Endothelial cell of hepatic sinusoid (primary cell): ENCODE data around the gene KCNQ1.

ENCODE experiments used
- in situ Hi-C: cut with HindIII; loops from 2 replicates; pipeline ENCODE4 v1.10.0; 2017; ENCODE audit warnings: low sequenced_read_pairs

KCNQ1 gene, protein sequence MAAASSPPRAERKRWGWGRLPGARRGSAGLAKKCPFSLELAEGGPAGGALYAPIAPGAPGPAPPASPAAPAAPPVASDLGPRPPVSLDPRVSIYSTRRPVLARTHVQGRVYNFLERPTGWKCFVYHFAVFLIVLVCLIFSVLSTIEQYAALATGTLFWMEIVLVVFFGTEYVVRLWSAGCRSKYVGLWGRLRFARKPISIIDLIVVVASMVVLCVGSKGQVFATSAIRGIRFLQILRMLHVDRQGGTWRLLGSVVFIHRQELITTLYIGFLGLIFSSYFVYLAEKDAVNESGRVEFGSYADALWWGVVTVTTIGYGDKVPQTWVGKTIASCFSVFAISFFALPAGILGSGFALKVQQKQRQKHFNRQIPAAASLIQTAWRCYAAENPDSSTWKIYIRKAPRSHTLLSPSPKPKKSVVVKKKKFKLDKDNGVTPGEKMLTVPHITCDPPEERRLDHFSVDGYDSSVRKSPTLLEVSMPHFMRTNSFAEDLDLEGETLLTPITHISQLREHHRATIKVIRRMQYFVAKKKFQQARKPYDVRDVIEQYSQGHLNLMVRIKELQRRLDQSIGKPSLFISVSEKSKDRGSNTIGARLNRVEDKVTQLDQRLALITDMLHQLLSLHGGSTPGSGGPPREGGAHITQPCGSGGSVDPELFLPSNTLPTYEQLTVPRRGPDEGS

DNA sequence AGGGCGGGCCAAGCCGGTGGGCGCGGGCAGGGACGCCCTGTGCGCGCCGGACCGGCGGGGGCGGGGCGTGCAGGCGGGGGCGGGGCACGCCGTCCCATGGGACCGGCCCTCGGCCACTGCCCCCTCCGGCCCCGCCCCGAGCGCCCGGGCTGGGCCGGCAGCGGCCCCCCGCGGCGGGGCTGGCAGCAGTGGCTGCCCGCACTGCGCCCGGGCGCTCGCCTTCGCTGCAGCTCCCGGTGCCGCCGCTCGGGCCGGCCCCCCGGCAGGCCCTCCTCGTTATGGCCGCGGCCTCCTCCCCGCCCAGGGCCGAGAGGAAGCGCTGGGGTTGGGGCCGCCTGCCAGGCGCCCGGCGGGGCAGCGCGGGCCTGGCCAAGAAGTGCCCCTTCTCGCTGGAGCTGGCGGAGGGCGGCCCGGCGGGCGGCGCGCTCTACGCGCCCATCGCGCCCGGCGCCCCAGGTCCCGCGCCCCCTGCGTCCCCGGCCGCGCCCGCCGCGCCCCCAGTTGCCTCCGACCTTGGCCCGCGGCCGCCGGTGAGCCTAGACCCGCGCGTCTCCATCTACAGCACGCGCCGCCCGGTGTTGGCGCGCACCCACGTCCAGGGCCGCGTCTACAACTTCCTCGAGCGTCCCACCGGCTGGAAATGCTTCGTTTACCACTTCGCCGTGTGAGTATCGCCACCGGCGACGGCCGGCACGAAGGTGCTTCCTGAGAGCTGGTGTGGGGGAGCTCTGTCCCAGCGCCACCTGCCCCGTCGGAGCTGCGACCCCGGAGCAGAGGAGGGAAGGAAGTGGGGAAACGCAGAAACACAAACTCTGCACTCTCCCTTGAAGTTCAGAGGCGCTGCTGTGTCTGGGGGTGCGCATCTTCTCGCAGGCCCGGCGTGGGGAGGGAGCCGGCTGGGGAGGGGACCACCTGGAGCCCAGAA is at the start of gene KCNQ1:
KCNQ1 (plus strand) TSS at position 188 of the 925 bp plus-strand sequence; CDS start at position 279, 91 bp downstream.
- in situ Hi-C loops = no loop called here

DNA sequence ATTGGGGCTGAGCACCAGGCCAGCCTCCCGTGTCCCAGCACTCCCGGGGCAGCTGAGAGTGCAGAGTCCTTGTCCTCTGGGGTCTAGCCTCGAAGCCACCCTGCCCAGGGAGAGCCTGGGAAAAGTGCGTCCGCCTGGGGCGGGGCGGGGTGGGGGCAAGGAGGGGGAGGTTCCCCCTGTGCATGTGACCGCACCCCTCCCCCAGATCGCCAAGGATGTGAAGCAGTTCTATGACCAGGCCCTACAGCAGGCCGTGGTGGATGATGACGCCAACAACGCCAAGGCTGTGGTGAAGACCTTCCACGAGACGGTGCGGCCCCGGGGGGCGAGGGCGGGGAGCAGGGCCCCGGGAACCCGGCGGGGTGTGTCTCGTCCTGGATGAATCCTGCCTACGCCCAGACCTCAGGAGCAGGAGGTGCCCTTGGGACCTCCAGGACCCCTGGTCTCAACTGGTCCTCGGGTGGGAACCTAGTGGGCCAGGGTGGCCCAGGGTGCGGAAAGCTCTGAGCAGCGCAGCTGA is 49.5 kb upstream of the KCNQ1 start:
- in situ Hi-C loops = no loop called here

DNA sequence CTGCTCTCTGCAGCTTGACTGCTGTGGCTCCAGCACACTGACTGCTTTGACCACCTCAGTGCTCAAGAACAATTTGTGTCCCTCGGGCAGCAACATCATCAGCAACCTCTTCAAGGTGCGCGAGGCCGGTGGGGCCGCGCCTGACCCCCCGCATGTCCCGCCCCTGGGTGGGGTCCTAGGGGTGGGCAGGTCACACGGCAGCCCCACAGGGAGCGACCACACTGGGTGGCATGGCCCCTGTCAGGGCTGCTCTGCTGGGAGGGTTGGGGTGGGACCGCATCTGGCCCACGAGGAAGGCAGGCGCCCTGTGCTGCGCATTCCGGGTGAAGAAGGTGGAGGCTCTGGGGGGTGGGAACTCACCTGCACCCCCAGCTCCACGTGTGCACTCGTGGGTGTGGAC is 49.0 kb upstream of the KCNQ1 start:
- in situ Hi-C loops = no loop called here

DNA sequence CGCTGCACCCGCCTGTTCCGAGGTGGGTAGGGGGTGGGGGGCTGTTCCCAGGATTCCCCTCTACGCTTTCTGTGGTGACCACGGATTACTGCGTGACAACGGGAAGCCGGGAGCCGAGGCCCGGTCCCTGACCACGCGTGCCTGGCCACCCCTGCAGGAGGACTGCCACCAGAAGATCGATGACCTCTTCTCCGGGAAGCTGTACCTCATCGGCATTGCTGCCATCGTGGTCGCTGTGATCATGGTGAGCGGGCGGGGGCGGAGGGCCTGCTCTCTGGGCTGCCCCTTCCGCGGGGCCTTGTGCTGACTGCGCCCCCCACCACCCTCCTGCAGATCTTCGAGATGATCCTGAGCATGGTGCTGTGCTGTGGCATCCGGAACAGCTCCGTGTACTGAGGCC is 48.3 kb upstream of the KCNQ1 start:
- in situ Hi-C loops = no loop called here

DNA sequence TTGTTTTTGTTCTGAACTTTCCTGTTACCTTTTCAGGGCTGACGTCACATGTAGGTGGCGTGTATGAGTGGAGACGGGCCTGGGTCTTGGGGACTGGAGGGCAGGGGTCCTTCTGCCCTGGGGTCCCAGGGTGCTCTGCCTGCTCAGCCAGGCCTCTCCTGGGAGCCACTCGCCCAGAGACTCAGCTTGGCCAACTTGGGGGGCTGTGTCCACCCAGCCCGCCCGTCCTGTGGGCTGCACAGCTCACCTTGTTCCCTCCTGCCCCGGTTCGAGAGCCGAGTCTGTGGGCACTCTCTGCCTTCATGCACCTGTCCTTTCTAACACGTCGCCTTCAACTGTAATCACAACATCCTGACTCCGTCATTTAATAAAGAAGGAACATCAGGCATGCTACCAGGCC is 47.8 kb upstream of the KCNQ1 start:
- in situ Hi-C loops = no loop called here

DNA sequence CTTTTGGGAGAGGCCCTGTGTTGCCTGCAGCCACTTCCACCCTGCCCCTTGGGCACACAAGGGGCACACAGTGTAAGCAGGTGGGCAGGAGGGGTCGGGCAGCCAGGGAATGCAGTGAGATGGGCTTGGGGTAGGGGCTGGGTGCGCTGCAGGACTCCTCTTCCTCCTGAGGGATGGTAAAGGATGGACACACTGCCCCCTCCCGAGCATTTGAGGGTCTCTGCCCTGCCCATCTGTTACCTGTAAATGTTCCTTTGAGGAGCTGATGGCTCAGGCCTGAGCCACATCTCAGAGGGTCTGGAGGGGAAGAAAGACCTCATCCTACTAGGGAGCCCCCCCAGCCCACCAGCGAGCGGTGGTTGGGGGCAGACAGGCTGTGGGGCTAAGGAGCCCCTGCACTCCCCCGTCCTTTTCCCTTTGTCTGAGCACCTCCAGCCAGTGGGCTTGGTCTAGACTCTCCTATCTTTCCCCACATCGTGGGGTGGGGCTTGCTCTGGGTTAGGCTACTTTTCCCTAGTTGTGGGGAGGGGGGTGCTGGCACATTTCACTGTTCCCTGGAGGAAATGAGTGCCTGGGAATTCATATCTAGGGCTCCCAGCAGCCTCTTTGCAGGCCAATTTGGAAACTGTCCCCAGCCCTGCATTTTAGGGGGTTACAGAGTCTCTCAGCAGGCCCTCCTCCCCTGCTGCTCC is 46.0 kb upstream of the KCNQ1 start:
- in situ Hi-C loops = no loop called here

DNA sequence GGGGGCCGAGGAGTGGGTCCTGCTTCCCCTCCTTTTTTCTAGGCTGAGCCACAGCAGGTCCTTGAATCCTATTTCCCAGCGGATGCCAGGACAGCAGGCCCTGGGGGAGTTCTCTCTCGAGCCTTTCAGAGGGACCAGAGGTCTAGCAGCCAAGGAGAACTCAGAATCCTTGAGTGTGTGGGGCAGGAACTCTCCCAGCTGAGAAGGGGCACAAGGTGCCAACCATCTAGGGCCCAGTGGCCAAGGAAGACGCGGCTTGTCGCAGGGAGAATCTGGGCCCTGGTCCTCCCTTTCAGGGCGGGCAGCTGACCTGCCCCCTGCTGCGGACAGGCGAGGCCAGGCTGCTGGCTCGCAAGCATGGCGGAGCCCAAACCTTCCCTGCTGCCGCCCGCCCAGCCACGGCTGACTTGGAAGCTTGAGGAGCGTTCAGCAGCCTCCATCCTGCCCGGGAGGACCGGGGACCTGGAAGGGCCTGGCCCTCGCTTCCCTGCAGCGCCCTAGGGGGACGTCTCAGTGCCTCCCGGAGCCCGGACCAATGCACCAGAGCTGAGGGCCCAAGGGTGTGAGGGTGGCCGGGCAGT is 45.2 kb upstream of the KCNQ1 start:
- in situ Hi-C loops = no loop called here

DNA sequence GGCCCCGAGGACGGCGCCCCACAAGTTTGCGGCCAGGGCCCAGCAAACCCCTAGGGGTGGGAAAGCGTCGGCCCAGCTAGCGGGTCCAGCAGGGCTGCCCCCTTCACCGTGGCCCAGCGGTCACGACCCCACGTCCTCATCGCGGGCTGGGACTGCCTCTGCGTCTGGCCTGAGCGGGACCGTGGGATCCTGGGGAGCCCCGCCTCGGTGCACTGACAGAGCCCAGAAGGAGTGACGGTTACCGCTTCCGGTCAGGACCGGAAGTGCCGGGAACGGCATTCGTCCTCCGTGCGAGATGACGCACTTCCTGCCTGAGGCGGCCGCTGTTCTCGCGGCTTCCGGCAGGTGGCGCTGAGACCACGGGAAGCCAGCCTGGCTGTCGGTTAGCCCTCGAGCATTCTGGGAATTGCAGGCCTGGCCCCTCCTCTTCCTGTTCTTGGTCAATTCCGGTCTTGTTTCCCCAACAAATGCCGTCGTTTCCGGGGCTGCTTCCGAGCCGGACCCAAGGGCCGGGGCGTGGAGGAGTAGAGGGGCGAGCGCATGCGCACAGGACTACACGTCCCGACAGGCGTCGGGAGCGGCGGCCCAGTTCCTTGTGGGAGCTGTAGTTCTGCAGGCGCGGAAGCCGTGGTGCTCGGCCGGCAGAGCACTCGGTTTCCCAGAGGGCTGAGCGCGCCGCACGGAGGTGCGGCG is 44.6 kb upstream of the KCNQ1 start, which contains the start of gene TSSC4:
TSSC4 (plus strand) TSS at position 682 of the 693 bp plus-strand sequence. CDS start 1,884 bp downstream, outside the sequence.
- in situ Hi-C loops = no loop called here

DNA sequence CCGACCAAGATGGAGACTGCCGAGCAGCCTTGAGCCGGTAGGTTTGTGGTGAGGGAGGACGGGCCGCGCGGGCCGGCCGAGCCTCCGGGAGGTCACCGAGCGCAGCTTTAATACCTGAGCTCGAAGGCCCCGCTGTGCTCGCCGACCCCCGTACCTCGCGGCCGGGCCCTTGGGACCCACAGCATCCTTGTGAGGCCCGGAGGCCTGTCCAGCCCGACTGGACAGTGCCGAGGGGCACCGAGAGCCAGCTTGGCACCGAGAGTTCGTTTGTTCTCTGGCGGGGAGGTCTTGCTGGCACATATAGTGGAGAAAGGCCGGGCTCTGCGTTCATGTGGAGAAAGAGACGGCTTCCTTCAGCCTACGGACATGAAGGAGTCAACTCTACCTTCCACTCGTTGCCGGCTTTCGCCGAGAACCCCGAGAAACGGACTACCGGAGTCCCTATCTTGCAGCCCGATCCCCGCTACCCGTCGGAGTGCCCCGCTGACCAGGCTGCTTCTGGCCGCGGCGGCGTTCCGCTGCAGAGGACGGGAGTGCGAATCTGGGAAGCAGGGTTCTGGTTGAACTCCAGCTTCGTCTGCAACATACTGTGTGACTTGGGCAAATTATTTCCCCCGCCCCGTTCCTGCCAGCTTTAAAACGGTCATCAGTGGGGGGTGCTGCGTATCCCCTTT is 43.9 kb upstream of the KCNQ1 start:
- in situ Hi-C loops = no loop called here

DNA sequence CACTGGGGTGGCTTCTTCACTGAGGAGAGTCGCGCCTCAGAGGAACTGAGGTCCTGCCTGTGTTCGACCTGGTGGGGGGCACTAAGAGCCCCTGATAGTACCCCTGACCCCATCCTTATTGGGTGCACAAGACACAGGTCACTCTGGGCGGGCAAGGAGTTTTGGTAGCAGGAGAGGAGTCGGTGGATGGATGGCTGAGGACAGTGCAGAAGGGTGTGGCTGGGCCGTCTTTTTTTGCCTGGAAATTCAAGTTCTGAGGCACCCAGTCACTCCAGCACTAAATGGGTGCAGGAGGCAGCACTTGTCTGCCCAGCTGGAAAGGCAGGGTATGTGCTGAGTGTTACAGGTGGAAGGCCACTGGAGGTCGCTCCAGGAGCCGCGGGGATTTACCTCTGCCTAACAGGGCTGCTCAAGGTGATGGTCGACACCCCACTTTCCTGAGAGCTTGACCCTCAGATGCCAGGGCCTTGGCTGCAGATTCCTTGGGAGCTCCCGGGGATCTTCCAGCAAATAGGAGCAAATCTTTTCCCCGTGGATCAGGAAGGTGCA is 43.3 kb upstream of the KCNQ1 start:
- in situ Hi-C loops = no loop called here

DNA sequence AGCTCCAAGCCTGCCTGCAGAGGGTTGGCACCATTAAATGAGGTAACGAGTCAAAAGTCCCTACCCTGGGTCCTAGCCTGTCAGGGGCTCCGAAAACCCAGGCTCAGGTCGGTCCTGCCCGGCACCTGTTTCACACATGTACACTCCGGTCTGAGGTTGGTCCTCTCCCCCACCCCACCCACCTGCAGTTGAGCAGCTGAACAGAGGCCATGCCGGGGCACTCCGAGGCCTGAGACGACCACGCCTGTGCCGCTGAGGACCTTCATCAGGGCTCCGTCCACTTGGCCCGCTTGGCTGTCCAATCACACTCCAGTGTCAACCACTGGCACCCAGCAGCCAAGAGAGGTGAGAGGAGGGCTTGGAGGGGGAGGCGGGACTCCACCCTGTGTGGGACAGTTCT is 42.7 kb upstream of the KCNQ1 start:
- in situ Hi-C loops = no loop called here

DNA sequence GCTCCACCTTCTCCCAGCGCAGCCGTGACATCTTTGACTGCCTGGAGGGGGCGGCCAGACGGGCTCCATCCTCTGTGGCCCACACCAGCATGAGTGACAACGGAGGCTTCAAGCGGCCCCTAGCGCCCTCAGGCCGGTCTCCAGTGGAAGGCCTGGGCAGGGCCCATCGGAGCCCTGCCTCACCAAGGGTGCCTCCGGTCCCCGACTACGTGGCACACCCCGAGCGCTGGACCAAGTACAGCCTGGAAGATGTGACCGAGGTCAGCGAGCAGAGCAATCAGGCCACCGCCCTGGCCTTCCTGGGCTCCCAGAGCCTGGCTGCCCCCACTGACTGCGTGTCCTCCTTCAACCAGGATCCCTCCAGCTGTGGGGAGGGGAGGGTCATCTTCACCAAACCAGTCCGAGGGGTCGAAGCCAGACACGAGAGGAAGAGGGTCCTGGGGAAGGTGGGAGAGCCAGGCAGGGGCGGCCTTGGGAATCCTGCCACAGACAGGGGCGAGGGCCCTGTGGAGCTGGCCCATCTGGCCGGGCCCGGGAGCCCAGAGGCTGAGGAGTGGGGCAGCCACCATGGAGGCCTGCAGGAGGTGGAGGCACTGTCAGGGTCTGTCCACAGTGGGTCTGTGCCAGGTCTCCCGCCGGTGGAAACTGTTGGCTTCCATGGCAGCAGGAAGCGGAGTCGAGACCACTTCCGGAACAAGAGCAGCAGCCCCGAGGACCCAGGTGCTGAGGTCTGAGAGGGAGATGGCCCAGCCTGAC is 41.7 kb upstream of the KCNQ1 start:
- in situ Hi-C loops = no loop called here

DNA sequence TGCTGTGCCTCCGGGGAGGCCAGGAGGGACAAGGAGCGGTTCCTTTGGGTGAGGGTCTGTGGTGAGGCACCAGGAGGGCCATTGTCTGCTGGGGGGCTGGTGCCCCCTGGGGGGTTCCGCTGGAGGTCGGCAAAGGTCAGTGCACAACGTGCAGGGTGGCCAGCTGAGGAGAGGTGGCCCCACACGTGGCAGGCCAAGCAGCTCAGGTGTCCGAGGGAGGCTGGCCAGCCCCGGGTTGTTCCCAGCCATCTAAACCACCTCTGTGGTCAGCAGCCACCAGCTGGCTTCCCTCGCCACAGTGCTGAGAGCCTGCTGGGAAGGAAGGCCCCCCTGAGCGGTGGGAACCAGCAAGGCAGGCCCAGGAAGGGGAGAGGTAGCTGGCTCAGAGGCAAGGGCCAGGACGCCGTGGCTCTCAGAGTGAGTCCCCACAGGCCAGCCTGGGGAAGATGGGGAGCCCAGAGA is 40.0 kb upstream of the KCNQ1 start:
- in situ Hi-C loops = no loop called here

DNA sequence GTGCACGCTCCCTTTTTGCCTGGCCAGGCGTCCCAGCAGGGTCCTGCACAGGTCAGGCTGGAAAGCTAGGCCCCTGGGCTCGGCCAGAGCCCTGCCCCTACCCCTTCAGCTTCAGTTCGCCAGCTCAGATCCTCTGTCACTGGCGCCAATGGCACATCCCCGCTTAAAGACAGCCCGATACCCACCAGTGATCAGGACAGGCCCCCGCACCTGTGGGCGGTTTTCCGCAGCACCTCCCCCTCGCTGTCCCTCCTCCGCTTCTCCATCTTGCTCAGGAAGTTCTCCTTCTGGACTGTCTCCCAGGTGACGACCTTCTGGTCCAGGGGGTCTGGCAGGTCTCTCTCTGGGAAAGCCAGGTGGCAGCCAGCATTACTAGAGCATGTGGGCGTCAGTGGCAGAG is 38.4 kb upstream of the KCNQ1 start:
- in situ Hi-C loops = no loop called here

DNA sequence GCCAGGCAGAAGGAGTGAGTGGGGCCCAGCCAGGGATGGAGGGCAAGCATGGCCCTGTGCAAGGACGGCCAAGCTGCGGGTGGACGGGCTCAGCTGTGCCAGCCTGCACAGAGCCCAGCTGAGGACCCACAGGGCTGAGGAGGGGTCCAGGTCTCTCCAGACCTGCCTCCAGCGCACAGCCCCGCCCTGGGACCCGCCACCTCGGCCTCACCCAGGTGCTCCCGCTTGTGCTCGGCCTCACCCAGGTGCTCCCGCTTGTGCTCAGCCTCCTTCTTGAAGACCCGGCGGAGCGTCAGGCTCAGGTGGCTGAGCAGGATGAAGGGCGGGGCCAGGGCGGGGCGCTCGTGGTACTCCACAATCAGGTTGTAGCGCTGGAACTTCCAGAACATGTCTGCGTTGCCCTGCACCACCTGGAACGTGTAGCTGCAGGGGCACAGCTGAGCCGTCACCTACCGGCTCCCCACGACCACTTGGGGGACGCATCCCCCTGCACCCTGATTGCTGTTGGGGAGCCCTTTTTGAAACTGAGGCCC is 37.9 kb upstream of the KCNQ1 start:
- in situ Hi-C loops = no loop called here

DNA sequence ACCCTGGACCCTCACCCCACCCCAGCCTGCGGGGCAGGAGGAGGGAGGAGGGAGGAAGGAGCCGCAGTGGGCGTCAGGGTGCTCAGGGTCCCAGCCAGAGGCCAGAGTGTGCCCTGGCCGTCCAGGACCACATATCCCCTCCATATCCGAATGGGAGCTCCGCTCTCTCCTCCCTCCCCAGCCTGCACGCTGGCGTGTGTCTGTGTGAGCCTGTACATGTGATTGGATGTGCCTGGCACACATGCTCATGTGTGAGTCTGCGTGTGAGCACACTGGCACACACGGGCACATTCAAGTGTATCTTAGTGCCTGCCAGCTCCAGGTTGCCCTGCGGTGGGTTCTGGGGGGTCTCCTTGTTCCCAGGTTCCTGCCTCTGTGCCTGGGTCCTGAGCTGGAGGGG is 36.1 kb upstream of the KCNQ1 start:
- in situ Hi-C loops = no loop called here

DNA sequence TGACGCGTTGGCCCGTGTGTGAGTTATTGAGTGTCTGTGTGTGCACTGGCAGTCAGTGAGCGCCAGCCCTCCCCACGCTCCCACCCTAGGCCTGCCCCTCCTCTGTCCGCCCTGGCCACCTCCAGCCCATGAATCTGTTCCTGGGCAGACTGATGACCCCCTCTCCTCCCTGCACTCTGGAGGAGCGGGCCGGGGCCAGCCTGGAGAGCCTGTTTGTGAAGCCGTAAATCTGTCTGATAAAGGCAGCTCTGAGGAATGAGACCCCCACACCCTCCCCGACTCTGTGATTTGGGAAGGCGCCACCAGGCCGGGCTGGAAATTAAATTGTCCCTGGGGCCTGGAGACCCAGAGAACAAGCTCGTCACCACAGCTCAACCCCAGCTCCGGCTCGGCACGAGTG is 35.7 kb upstream of the KCNQ1 start:
- in situ Hi-C loops = no loop called here
